HepG2 (cell line): ENCODE data around the gene KDM2B. TPM values are rescaled to one million over a fixed set of nuclear protein-coding genes. Genes with fewer than 3 reads are reported as not detected.

Experiments
- ATAC-seq: fragments of 200-7000 bp; cut with Tn5 transposase; 3 replicates; pipeline ENCODE4 v1.9.1; 2020; ENCODE audit warnings: mild to moderate bottlenecking, moderate library complexity
- BruUV-seq: library from RNA; stranded (reverse); fragments of 400-500 nt; replicated peaks from 2 replicates; lab custom pipeline; 2021; lab: Mats Ljungman, UMichigan
- CTCF ChIA-PET: fragments of 300-600 bp; formaldehyde crosslinking; extraction: SDS; loops from one replicate; lab custom pipeline; 2021; ENCODE audit warnings: low total read pairs, inconsistent platforms, low intra/inter-chr PET ratio; lab: Yijun Ruan, JAX
- POLR2A ChIA-PET: fragments of 350-600 bp; sonication (Branson Sonifier 250); formaldehyde crosslinking; loops from one replicate; lab custom pipeline; 2020; ENCODE audit warnings: antibody characterized with exemption, inconsistent platforms; lab: Yijun Ruan, JAX
- DNase-seq: peaks from one replicate; pipeline ENCODE4 v3.0.0-alpha.2; 2015; ENCODE audit warnings: low spot score
- FAIRE-seq: peaks from 3 replicates; lab custom pipeline; 2011; peaks lifted over from hg19 to GRCh38; lab: Jason Lieb, UNC
- H2AFZ ChIP-seq: one replicate; pipeline ENCODE4 v1.6.1; 2011; ENCODE audit warnings: low read length, inconsistent platforms
- H3K27ac ChIP-seq: fragments of 300-600 bp; 3 replicates; pipeline ENCODE4 v1.8.0; 2011; ENCODE audit warnings: mixed run types, mild to moderate bottlenecking, mixed read lengths, low read length, inconsistent platforms; ENCODE audit not compliant: insufficient read depth; ENCODE audit errors: extremely low read length
- H3K27me3 ChIP-seq, 2 experiments: fragments of 200-600 bp in 1 of 2; 2 replicates in 1 of 2; 3 replicates in 1 of 2; pipeline versions ENCODE4 v1.6.0 to v1.8.0; 2011; ENCODE audit warnings: low read length in 2 of 2, mild to moderate bottlenecking in 2 of 2, moderate library complexity in 2 of 2, inconsistent platforms in 1 of 2; ENCODE audit not compliant: insufficient read depth in 2 of 2, control insufficient read depth in 1 of 2
- H3K36me3 ChIP-seq, 2 experiments: fragments of 200-600 bp in 1 of 2; replicated peaks in 1 of 2; 2 replicates in 1 of 2; 3 replicates in 1 of 2; pipeline versions ENCODE4 v1.5.1 to v1.8.0; 2011; ENCODE audit warnings: low read length in 2 of 2, inconsistent platforms in 1 of 2; ENCODE audit not compliant: insufficient read depth in 2 of 2, control insufficient read depth in 1 of 2
- H3K4me1 ChIP-seq: 2 replicates; pipeline ENCODE4 v1.5.1; 2012; ENCODE audit warnings: low read length, inconsistent platforms; ENCODE audit not compliant: insufficient read depth
- H3K4me2 ChIP-seq: 2 replicates; pipeline ENCODE4 v1.6.0; 2011; ENCODE audit warnings: low read depth, low read length, inconsistent platforms
- H3K4me3 ChIP-seq, 3 experiments: fragments of 200-600 bp in 1 of 3; sonication (generic), shearing (Covaris generic) in 1 of 3; replicated peaks in 1 of 3; 2 replicates each; pipeline ENCODE4 v1.5.1; 2011 to 2016; ENCODE audit warnings: low read length in 3 of 3, inconsistent platforms in 2 of 3, low read depth in 2 of 3, mild to moderate bottlenecking in 2 of 3, control low read depth in 1 of 3, mixed read lengths in 1 of 3; ENCODE audit not compliant: insufficient read depth in 1 of 3
- H3K79me2 ChIP-seq: one replicate; pipeline ENCODE4 v1.6.1; 2011; ENCODE audit warnings: low read length, inconsistent platforms; ENCODE audit not compliant: insufficient read depth
- H3K9ac ChIP-seq: 2 replicates; pipeline ENCODE4 v1.6.0; 2011; ENCODE audit warnings: mild to moderate bottlenecking, low read depth, low read length, inconsistent platforms; ENCODE audit not compliant: insufficient read depth
- H3K9me3 ChIP-seq: 2 replicates; pipeline ENCODE4 v1.5.1; 2012; ENCODE audit warnings: mild to moderate bottlenecking, low read length
- H4K20me1 ChIP-seq: 2 replicates; pipeline ENCODE4 v1.6.0; 2011; ENCODE audit warnings: inconsistent platforms, mild to moderate bottlenecking, low read length, moderate library complexity; ENCODE audit not compliant: insufficient read depth
- DPF2 ChIP-seq: sonication (generic); formaldehyde crosslinking; IDR thresholded peaks from 2 replicates; pipeline ENCODE4 v1.4.0; 2020; ENCODE audit warnings: mild to moderate bottlenecking, low read depth, missing genetic modification reagents, borderline replicate concordance
- FOSL1 ChIP-seq: sonication (generic); formaldehyde crosslinking; IDR thresholded peaks from 2 replicates; pipeline ENCODE4 v1.9.0; 2021; ENCODE audit warnings: missing genetic modification reagents, borderline replicate concordance
- HOXA3 ChIP-seq: sonication (generic); formaldehyde crosslinking; IDR thresholded peaks from 2 replicates; pipeline ENCODE4 v1.5.0; 2020; ENCODE audit warnings: missing genetic modification reagents
- KDM5A ChIP-seq: fragments of 200-600 bp; sonication (generic); IDR thresholded peaks from 2 replicates; pipeline ENCODE4 v1.7.0; 2018; ENCODE audit warnings: antibody characterized with exemption, mild to moderate bottlenecking, low read length, borderline replicate concordance
- PRMT3 ChIP-seq: sonication (generic); formaldehyde crosslinking; IDR thresholded peaks from 2 replicates; pipeline ENCODE4 v1.8.1; 2022; ENCODE audit warnings: low read depth, mild to moderate bottlenecking, moderate library complexity, missing genetic modification reagents, borderline replicate concordance
- RBM22 ChIP-seq: fragments of 200-400 bp; formaldehyde crosslinking; optimal IDR thresholded peaks from 2 replicates; pipeline ENCODE3; 2017; ENCODE audit warnings: mild to moderate bottlenecking, low read length, moderate library complexity
- SP1 ChIP-seq, 2 experiments: fragments of 450-650 bp in 1 of 2; sonication (generic) in 1 of 2; formaldehyde crosslinking in 1 of 2; IDR thresholded peaks; 2 replicates each; pipeline versions ENCODE4 v1.4.0 to v1.6.1; 2016 to 2020; ENCODE audit warnings: missing genetic modification reagents in 1 of 2
- ZBTB7A ChIP-seq: sonication (generic); formaldehyde crosslinking; IDR thresholded peaks from 2 replicates; pipeline ENCODE4 v1.8.0; 2022; ENCODE audit warnings: mild to moderate bottlenecking, missing genetic modification reagents
- ZFP82 ChIP-seq: sonication (generic); formaldehyde crosslinking; IDR thresholded peaks from 2 replicates; pipeline ENCODE4 v1.5.1; 2020; ENCODE audit warnings: mild to moderate bottlenecking, missing genetic modification reagents, borderline replicate concordance
- ZNF724P ChIP-seq: sonication (generic); formaldehyde crosslinking; IDR thresholded peaks from 2 replicates; pipeline ENCODE4 v1.8.0; 2022; ENCODE audit warnings: missing genetic modification reagents, borderline replicate concordance
- WGBS: methylation state at CpG from one replicate; pipeline ENCODE4 v1.1.6; 2017; ENCODE audit warnings: low lambda C conversion rate; 5-methylcytosine and 5-hydroxymethylcytosine counted together
- in situ Hi-C: cut with HindIII; loops from 2 replicates; pipeline ENCODE4 v1.10.0; 2017; ENCODE audit warnings: low pct_unique_long_range_greater_than_20kb; ENCODE audit not compliant: extremely low pct_ligation_motif_present
- intact Hi-C: fragments of 100-400 bp; cut with micrococcal nuclease; formaldehyde crosslinking; loops from one replicate; pipeline ENCODE4 v1.10.0; 2022; ENCODE audit not compliant: unreplicated experiment
- polyA plus RNA-seq, 8 experiments: library from polyadenylated mRNA; depleted of rRNA in 3 of 8; stranded (reverse) in 7 of 8; unstranded in 1 of 8; fragments of >200 nt; fragmentation: Illumina TruSeq in 4 of 8; extraction: Trizol in 4 of 8; gene quantifications; 2 replicates each; pipeline versions ENCODE4 v1.2.1 to v1.2.3, GENCODE V29; 2011 to 2016; ENCODE audit warnings: low read depth in 4 of 8, missing spikeins in 1 of 8, mixed read lengths in 1 of 8; ENCODE audit not compliant: insufficient read depth in 1 of 8
- total RNA-seq, 5 experiments: library from RNA; depleted of rRNA; stranded (reverse); fragments of >200 nt; fragmentation: Illumina TruSeq; extraction: Trizol; gene quantifications; 2 replicates each; pipeline ENCODE4 v1.2.3, GENCODE V29; 2016; ENCODE audit warnings: low read depth in 1 of 5
- TF ChIP-seq, protein P1 (sequence below): sonication (generic); formaldehyde crosslinking; IDR thresholded peaks from 2 replicates; pipeline ENCODE4 v1.5.1; 2020; ENCODE audit warnings: mild to moderate bottlenecking, missing genetic modification reagents, moderate library complexity
- TF ChIP-seq, protein P2 (sequence below): sonication (generic); formaldehyde crosslinking; IDR thresholded peaks from 2 replicates; pipeline ENCODE4 v1.4.0; 2020; ENCODE audit warnings: missing genetic modification reagents
- TF ChIP-seq, protein P3 (sequence below): sonication (generic); formaldehyde crosslinking; conservative IDR thresholded peaks from 2 replicates; pipeline ENCODE4 v1.8.1; 2023; ENCODE audit warnings: missing genetic modification reagents
- TF ChIP-seq, protein P4 (sequence below): IDR thresholded peaks from 2 replicates; pipeline ENCODE4 v1.6.1; 2016; ENCODE audit warnings: missing genetic modification reagents, missing compliant biosample characterization
- TF ChIP-seq, protein P5 (sequence below): sonication (generic); formaldehyde crosslinking; IDR thresholded peaks from 2 replicates; pipeline ENCODE4 v1.5.0; 2020; ENCODE audit warnings: missing genetic modification reagents, mild to moderate bottlenecking, borderline replicate concordance
- TF ChIP-seq, protein P6 (sequence below): sonication (generic); formaldehyde crosslinking; IDR thresholded peaks from 2 replicates; pipeline ENCODE4 v1.4.0; 2020; ENCODE audit warnings: missing genetic modification reagents

The KDM2B gene
- total and polyA plus RNA-seq, 2 of the 13 experiments (the other 11 are each of a cell fraction or from before 2014, with no cell fraction given) = 17.5 to 26.1 TPM

DNA sequence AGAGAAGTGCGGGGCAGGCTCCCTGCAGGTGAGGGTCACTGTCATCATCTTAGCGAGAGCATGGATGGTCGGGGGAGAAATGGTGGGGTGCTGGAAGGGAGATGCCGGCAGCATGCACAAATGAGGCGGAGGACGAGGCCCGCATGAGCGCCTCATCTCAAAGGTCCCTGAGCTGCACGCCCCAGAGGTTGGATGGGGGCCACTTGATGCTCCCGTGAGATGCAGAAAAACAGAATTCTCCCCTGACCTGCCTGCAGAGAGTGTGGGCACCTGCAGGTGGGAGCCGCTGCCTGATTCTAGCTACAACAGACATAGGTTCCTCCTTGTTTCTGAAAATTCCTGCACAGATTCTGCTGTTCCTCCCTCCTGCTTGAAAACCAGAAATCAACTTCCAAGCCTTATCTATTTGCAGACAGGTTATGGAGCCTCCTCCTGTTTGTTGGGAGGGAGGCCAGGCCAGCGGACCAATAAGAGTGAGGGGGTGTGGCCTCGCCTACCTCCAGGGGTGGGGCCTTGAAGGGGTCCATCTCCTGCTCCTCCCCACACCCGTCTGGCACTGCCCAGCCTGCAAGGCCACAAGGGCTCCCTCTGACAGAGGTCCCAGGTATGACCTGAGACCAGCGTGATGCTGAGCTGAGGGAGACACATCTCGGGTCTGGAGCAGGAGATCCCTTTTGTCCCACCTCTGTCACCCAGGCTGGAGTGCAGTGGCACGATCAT lies 67.2 kb downstream of the KDM2B start:
- H3K4me3 ChIP-seq = no peak overlapping the region
- H2AFZ ChIP-seq = no peak overlapping the region
- no peaks in the 10 kb centered on the region for H3K79me2 ChIP-seq
- intact Hi-C loops = no loop called here
- H3K9ac ChIP-seq = no peak overlapping the region
- peak; percentile 78 for DNase-seq
- H3K4me2 ChIP-seq = peak overlapping the region; percentile 21; the same call in 1 of the 2 replicates
- peak; percentile 82 for FAIRE-seq
- no TSS peak for BruUV-seq
- no peaks in the 10 kb centered on the region for H4K20me1 ChIP-seq
- ChIA-PET POLR2A (no interaction called here), CTCF (no interaction called here)
- in situ Hi-C loops = no loop called here
- H3K9me3 ChIP-seq = no peaks in the 10 kb centered on the region
- peaks cover 8 to 25% of the 10 kb centered on the region in 2 experiments for H3K36me3 ChIP-seq
- H3K27ac ChIP-seq = no peak overlapping the region
- no peaks in the 10 kb centered on the region for H3K27me3 ChIP-seq
- ATAC-seq = peak; percentile 93
- whole genome bisulfite sequencing = 79% methylated on average over 13 of the region's 17 CpGs
- peaks cover 46% of the 10 kb centered on the region for H3K4me1 ChIP-seq
- TF ChIP-seq PRMT3 (CRISPR knock-in tag) (no peak), SP1 (IDR thresholded peaks at IDR 0.05) (no peak), SP1 (CRISPR knock-in tag; IDR thresholded peaks at IDR 0.05) (peak; percentile 45; the same call in 1 of the 2 replicates), ZBTB7A (CRISPR knock-in tag) (no peak), ZFP82 (CRISPR knock-in tag) (no peak), ZNF724P (CRISPR knock-in tag) (no peak), HOXA3 (CRISPR knock-in tag) (0 out of 2 replicates have a peak, but pooled peaks have one; percentile 11), FOSL1 (CRISPR knock-in tag) (no peak), RBM22 (no peak), DPF2 (CRISPR knock-in tag) (no peak), KDM5A (no peak)
- TF ChIP-seq, protein P1, sequence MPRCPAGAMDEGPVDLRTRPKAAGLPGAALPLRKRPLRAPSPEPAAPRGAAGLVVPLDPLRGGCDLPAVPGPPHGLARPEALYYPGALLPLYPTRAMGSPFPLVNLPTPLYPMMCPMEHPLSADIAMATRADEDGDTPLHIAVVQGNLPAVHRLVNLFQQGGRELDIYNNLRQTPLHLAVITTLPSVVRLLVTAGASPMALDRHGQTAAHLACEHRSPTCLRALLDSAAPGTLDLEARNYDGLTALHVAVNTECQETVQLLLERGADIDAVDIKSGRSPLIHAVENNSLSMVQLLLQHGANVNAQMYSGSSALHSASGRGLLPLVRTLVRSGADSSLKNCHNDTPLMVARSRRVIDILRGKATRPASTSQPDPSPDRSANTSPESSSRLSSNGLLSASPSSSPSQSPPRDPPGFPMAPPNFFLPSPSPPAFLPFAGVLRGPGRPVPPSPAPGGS (CRISPR knock-in tag) = no peak
- TF ChIP-seq, protein P2, sequence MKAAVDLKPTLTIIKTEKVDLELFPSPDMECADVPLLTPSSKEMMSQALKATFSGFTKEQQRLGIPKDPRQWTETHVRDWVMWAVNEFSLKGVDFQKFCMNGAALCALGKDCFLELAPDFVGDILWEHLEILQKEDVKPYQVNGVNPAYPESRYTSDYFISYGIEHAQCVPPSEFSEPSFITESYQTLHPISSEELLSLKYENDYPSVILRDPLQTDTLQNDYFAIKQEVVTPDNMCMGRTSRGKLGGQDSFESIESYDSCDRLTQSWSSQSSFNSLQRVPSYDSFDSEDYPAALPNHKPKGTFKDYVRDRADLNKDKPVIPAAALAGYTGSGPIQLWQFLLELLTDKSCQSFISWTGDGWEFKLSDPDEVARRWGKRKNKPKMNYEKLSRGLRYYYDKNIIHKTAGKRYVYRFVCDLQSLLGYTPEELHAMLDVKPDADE (CRISPR knock-in tag) = no peak
- TF ChIP-seq, protein P3, sequence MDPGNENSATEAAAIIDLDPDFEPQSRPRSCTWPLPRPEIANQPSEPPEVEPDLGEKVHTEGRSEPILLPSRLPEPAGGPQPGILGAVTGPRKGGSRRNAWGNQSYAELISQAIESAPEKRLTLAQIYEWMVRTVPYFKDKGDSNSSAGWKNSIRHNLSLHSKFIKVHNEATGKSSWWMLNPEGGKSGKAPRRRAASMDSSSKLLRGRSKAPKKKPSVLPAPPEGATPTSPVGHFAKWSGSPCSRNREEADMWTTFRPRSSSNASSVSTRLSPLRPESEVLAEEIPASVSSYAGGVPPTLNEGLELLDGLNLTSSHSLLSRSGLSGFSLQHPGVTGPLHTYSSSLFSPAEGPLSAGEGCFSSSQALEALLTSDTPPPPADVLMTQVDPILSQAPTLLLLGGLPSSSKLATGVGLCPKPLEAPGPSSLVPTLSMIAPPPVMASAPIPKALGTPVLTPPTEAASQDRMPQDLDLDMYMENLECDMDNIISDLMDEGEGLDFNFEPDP = no peak
- TF ChIP-seq, protein P4, sequence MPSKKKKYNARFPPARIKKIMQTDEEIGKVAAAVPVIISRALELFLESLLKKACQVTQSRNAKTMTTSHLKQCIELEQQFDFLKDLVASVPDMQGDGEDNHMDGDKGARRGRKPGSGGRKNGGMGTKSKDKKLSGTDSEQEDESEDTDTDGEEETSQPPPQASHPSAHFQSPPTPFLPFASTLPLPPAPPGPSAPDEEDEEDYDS (CRISPR knock-in tag) = peak; percentile 53; the same call in 1 of the 2 replicates
- TF ChIP-seq, protein P5, sequence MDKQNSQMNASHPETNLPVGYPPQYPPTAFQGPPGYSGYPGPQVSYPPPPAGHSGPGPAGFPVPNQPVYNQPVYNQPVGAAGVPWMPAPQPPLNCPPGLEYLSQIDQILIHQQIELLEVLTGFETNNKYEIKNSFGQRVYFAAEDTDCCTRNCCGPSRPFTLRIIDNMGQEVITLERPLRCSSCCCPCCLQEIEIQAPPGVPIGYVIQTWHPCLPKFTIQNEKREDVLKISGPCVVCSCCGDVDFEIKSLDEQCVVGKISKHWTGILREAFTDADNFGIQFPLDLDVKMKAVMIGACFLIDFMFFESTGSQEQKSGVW = no peak
- TF ChIP-seq, protein P6, sequence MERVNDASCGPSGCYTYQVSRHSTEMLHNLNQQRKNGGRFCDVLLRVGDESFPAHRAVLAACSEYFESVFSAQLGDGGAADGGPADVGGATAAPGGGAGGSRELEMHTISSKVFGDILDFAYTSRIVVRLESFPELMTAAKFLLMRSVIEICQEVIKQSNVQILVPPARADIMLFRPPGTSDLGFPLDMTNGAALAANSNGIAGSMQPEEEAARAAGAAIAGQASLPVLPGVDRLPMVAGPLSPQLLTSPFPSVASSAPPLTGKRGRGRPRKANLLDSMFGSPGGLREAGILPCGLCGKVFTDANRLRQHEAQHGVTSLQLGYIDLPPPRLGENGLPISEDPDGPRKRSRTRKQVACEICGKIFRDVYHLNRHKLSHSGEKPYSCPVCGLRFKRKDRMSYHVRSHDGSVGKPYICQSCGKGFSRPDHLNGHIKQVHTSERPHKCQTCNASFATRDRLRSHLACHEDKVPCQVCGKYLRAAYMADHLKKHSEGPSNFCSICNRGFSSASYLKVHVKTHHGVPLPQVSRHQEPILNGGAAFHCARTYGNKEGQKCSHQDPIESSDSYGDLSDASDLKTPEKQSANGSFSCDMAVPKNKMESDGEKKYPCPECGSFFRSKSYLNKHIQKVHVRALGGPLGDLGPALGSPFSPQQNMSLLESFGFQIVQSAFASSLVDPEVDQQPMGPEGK (CRISPR knock-in tag) = peak; percentile 30; the same call in 1 of the 2 replicates
